ENCODE measurements around the gene RANBP17. TPM values are rescaled to one million over a fixed set of nuclear protein-coding genes. Genes with fewer than 3 reads are reported as not detected.

RANBP17 gene
- total and polyA plus RNA-seq, 9 of the 15 experiments (the other 6 are each of a cell fraction or from before 2014, with no cell fraction given): not detected

DNA sequence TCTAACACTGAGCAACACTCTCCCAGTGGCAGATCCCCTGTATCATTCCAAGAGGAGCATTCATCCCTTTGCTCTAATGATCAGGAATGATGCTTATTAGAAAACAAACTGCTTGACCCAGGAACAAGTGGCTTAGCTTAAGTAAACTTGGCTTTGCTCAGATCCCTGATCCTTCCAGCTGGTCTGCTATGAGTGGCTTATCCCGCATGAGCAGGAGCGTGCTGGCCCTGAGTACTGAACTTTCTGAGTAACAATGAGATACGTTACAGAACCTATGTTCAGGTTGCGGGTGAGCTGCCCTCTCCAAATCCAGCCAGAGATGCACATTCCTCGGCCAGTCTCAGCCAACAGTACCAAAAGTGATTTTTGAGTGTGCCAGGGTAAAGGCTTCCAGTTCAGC is 48.6 kb upstream of the RANBP17 start:
- no peaks in the 10 kb centered on the region for H4K20me1 ChIP-seq (replicated peaks; ENCODE audit: control insufficient read depth, insufficient read depth, low read length)
- intact Hi-C loops (cut with micrococcal nuclease): loop anchor here (10.0 kb wide), 1 partner anchor 352 kb away; no protein-coding TSS in a partner anchor
- H3K9me1 ChIP-seq (ENCODE audit: control insufficient read depth, insufficient read depth, low read length): no peaks in the 10 kb centered on the region
- no peaks in the 10 kb centered on the region for H3K9me3 ChIP-seq (replicated peaks; ENCODE audit: control insufficient read depth, insufficient read depth, low read depth, low read length)
- H3K79me2 ChIP-seq (ENCODE audit: control insufficient read depth, insufficient read depth, low read length): no peaks in the 10 kb centered on the region
- no peak for FAIRE-seq
- in situ Hi-C loops (cut with MboI): no loop called here
- no peaks in the 10 kb centered on the region for H3K27me3 ChIP-seq (ENCODE audit: control insufficient read depth in 2 of 2, insufficient read depth in 2 of 2, low read length in 2 of 2)
- WGBS (ENCODE audit: insufficient coverage, low coverage, missing lambda C conversion rate): 1% methylated on average over 5 of the region's 5 CpGs
- CTCF ChIA-PET (ENCODE audit: low intra/inter-chr PET ratio): no interaction called here
- no peak overlapping the region for H3K4me3 ChIP-seq
- POLR2A ChIA-PET: no interaction called here
- no peak overlapping the region for H2AFZ ChIP-seq (ENCODE audit: low read depth, low read length)
- TF ChIP-seq ZNF311 (CRISPR knock-in tag; IDR thresholded peaks at IDR 0.05) (no peak), ZNF133 (CRISPR knock-in tag; IDR thresholded peaks at IDR 0.05) (no peak), PCBP1 (IDR thresholded peaks at IDR 0.05; ENCODE audit: low read depth, low read length, poor library complexity, severe bottlenecking) (no peak), CSDE1 (IDR thresholded peaks at IDR 0.05) (no peak), ZFP1 (CRISPR knock-in tag; IDR thresholded peaks at IDR 0.05) (no peak), MTA1 (IDR thresholded peaks at IDR 0.05; ENCODE audit: borderline replicate concordance) (no peak), SRSF3 (IDR thresholded peaks at IDR 0.05; ENCODE audit: insufficient read depth, low read length) (no peak)
- no peak for ATAC-seq
- H3K36me3 ChIP-seq (ENCODE audit: control insufficient read depth, insufficient read depth, low read length): no peaks in the 10 kb centered on the region
- H3K9ac ChIP-seq (ENCODE audit: insufficient read depth in 1 of 2, low read depth in 2 of 2, low read length in 2 of 2): no peak overlapping the region
- no TSS peak for BruUV-seq (replicated peaks)
- DNase-seq (ENCODE audit: extremely low read depth in 1 of 4, low spot score in 3 of 4): no peak
- no peak overlapping the region for H3K4me2 ChIP-seq (ENCODE audit: insufficient read depth, low read length)
- H3K4me1 ChIP-seq (replicated peaks in 1 of 2; ENCODE audit: control insufficient read depth in 2 of 2, insufficient read depth in 2 of 2, low read length in 2 of 2): no peaks in the 10 kb centered on the region
- no peak overlapping the region for H3K27ac ChIP-seq (ENCODE audit: extremely low read depth, low read depth, low read length)

DNA sequence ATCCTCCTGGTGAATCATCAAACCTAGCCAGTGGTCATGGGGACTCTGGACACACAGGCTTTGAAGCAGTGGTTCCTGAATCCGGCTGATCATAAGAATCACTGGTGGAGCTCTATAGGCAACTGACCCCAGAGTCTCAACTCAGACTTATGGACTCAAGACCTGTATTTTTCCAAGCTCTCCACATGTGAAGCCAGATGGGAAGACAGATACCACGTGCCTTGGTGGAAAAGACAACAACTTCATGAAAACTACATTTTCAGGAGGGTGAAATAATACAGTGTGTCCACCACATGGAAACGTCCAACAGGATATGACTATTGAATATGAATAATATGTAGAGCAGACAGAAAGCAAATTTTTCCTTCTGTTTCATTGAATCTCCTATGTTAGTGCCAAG is 44.6 kb upstream of the RANBP17 start:
- no peaks in the 10 kb centered on the region for H3K27me3 ChIP-seq (ENCODE audit: control insufficient read depth in 2 of 2, insufficient read depth in 2 of 2, low read length in 2 of 2)
- H2AFZ ChIP-seq (ENCODE audit: low read depth, low read length): no peak overlapping the region
- ChIA-PET CTCF (ENCODE audit: low intra/inter-chr PET ratio) (no interaction called here), POLR2A (no interaction called here)
- no peak overlapping the region for H3K4me3 ChIP-seq
- H3K27ac ChIP-seq (ENCODE audit: extremely low read depth, low read depth, low read length): no peak overlapping the region
- 0% methylated on average over 3 of the region's 3 CpGs for WGBS (ENCODE audit: insufficient coverage, low coverage, missing lambda C conversion rate)
- no peaks in the 10 kb centered on the region for H4K20me1 ChIP-seq (replicated peaks; ENCODE audit: control insufficient read depth, insufficient read depth, low read length)
- DNase-seq (ENCODE audit: extremely low read depth in 1 of 4, low spot score in 3 of 4): no peak
- intact Hi-C loops (cut with micrococcal nuclease): loop anchor here (10.0 kb wide), 1 partner anchor 348 kb away; no protein-coding TSS in a partner anchor
- in situ Hi-C loops (cut with MboI): no loop called here
- no peak for FAIRE-seq
- ATAC-seq: no peak
- BruUV-seq (replicated peaks): no TSS peak
- H3K9me3 ChIP-seq (replicated peaks; ENCODE audit: control insufficient read depth, insufficient read depth, low read depth, low read length): no peaks in the 10 kb centered on the region
- H3K79me2 ChIP-seq (ENCODE audit: control insufficient read depth, insufficient read depth, low read length): no peaks in the 10 kb centered on the region
- no peaks in the 10 kb centered on the region for H3K4me1 ChIP-seq (replicated peaks in 1 of 2; ENCODE audit: control insufficient read depth in 2 of 2, insufficient read depth in 2 of 2, low read length in 2 of 2)
- no peaks in the 10 kb centered on the region for H3K9me1 ChIP-seq (ENCODE audit: control insufficient read depth, insufficient read depth, low read length)
- no peak overlapping the region for H3K4me2 ChIP-seq (ENCODE audit: insufficient read depth, low read length)
- no peak overlapping the region for H3K9ac ChIP-seq (ENCODE audit: insufficient read depth in 1 of 2, low read depth in 2 of 2, low read length in 2 of 2)
- no peaks in the 10 kb centered on the region for H3K36me3 ChIP-seq (ENCODE audit: control insufficient read depth, insufficient read depth, low read length)
- TF ChIP-seq SMAD4 (CRISPR knock-in tag; conservative IDR thresholded peaks at IDR 0.05) (no peak), ZNF282 (CRISPR knock-in tag; IDR thresholded peaks at IDR 0.05) (no peak), U2AF2 (optimal IDR thresholded peaks at IDR 0.05; ENCODE audit: low read depth, low read length) (no peak), ZFP1 (CRISPR knock-in tag; IDR thresholded peaks at IDR 0.05) (no peak), SMARCA4 (IDR thresholded peaks at IDR 0.05) (no peak), CBX1 (IDR thresholded peaks at IDR 0.05; ENCODE audit: low read depth) (no peak), NR2F6 (CRISPR knock-in tag; IDR thresholded peaks at IDR 0.05) (no peak), ILK (tag; IDR thresholded peaks at IDR 0.05; ENCODE audit: borderline replicate concordance, low read depth) (no peak), ZC3H4 (CRISPR knock-in tag; IDR thresholded peaks at IDR 0.05; ENCODE audit: borderline replicate concordance) (no peak)

Measured in K562 (cell line).